HFF-Myc (cell line): ENCODE data around the gene DPYSL3.

Experiments used
- DNase-seq: peaks from one replicate; pipeline ENCODE4 v3.0.0-alpha.2; 2011; ENCODE audit warnings: low read depth; ENCODE audit errors: extremely low read depth
- H3K4me3 ChIP-seq: replicated peaks from 2 replicates; pipeline ENCODE4 v1.5.1; 2011; ENCODE audit warnings: low read depth, mild to moderate bottlenecking, control low read depth, low read length
- CTCF ChIP-seq: IDR thresholded peaks from 2 replicates; pipeline ENCODE4 v1.5.1; 2012; ENCODE audit warnings: mild to moderate bottlenecking, low read depth, low read length, control low read depth; ENCODE audit errors: missing control alignments

DPYSL3 gene

GRCh38 chr5:147412561-147412960, 97.3 kb downstream of the DPYSL3 start:
- no peak for TF ChIP-seq CTCF
- DNase-seq, result no peak
- no peak overlapping the region for H3K4me3 ChIP-seq

- no peak overlapping the region for H3K4me3 ChIP-seq
- no peak for TF ChIP-seq CTCF
- DNase-seq, result no peak
Observed at GRCh38 chr5:147411359-147412319, 98.2 kb downstream of the DPYSL3 start.

GRCh38 chr5:147410496-147411358, 99.1 kb downstream of the DPYSL3 start:
- no peak overlapping the region for H3K4me3 ChIP-seq
- no peak for TF ChIP-seq CTCF
- no peak for DNase-seq

GRCh38 chr5:147408980-147409379, 100.9 kb downstream of the DPYSL3 start:
- DNase-seq, result no peak
- H3K4me3 ChIP-seq, result no peak overlapping the region
- no peak for TF ChIP-seq CTCF

GRCh38 chr5:147407094-147407681, 102.7 kb downstream of the DPYSL3 start:
- no peak overlapping the region for H3K4me3 ChIP-seq
- TF ChIP-seq CTCF, result no peak
- no peak for DNase-seq

GRCh38 chr5:147406636-147407035, 103.2 kb downstream of the DPYSL3 start:
- TF ChIP-seq CTCF, result no peak
- no peak overlapping the region for H3K4me3 ChIP-seq
- DNase-seq, result no peak
